Type B pancreatic cell (in vitro differentiated cells): ENCODE data around the gene GCH1. TPM values are rescaled to one million over a fixed set of nuclear protein-coding genes. Genes with fewer than 3 reads are reported as not detected.

ENCODE experiments used
- DNase-seq: peaks from one replicate; pipeline ENCODE4 v3.0.0; 2021; ENCODE audit warnings: mixed read lengths; ENCODE audit not compliant: unreplicated experiment; ENCODE audit errors: extremely low spot score
- H3K27ac Mint-ChIP-seq: 2 replicates; pipeline ENCODE4 v1.8.0; 2021; ENCODE audit warnings: mild to moderate bottlenecking, mixed read lengths
- H3K27me3 Mint-ChIP-seq: 2 replicates; pipeline ENCODE4 v1.8.0; 2021; ENCODE audit warnings: mixed read lengths
- H3K36me3 Mint-ChIP-seq: 2 replicates; pipeline ENCODE4 v1.8.0; 2021; ENCODE audit warnings: mixed read lengths
- H3K4me1 Mint-ChIP-seq: one replicate; pipeline ENCODE4 v1.8.0; 2021; ENCODE audit warnings: mixed read lengths; ENCODE audit not compliant: unreplicated experiment
- H3K4me3 Mint-ChIP-seq: 2 replicates; pipeline ENCODE4 v1.8.0; 2021; ENCODE audit warnings: mild to moderate bottlenecking, mixed read lengths
- H3K9me3 Mint-ChIP-seq: 2 replicates; pipeline ENCODE4 v1.8.0; 2021; ENCODE audit warnings: mixed read lengths
- CTCF ChIP-seq: fragments of 200-600 bp; sonication (generic); conservative IDR thresholded peaks from 2 replicates; pipeline ENCODE4 v1.5.0; 2021; ENCODE audit warnings: antibody characterized with exemption, mild to moderate bottlenecking
- total RNA-seq: library from RNA; stranded (reverse); gene quantifications from 2 replicates; pipeline ENCODE4 v1.2.1, GENCODE V29; 2021; ENCODE audit warnings: low replicate concordance

GCH1 gene
- total RNA-seq, 1 donor from 2014 or later = 18.2 TPM

GRCh38 chr14:54837508-54838149 lies 65.0 kb downstream of the GCH1 start:
- DNase-seq = no peak
- no peaks in the 10 kb centered on the region for H3K9me3 Mint-ChIP-seq
- no peak for TF ChIP-seq CTCF
- no peaks in the 10 kb centered on the region for H3K27me3 Mint-ChIP-seq
- peaks cover 8% of the 10 kb centered on the region for H3K36me3 Mint-ChIP-seq
- no peak overlapping the region for H3K27ac Mint-ChIP-seq
- H3K4me1 Mint-ChIP-seq = no peaks in the 10 kb centered on the region
- no peak overlapping the region for H3K4me3 Mint-ChIP-seq

GRCh38 chr14:54836231-54836630 lies 66.4 kb downstream of the GCH1 start:
- no peaks in the 10 kb centered on the region for H3K4me1 Mint-ChIP-seq
- H3K4me3 Mint-ChIP-seq = no peak overlapping the region
- no peak for TF ChIP-seq CTCF
- DNase-seq = no peak
- no peaks in the 10 kb centered on the region for H3K27me3 Mint-ChIP-seq
- H3K27ac Mint-ChIP-seq = no peak overlapping the region
- peaks cover 8% of the 10 kb centered on the region for H3K36me3 Mint-ChIP-seq
- H3K9me3 Mint-ChIP-seq = no peaks in the 10 kb centered on the region

GRCh38 chr14:54834727-54835126 lies 67.9 kb downstream of the GCH1 start:
- Mint-ChIP-seq H3K9me3 (no peaks in the 10 kb centered on the region), H3K4me3 (no peak overlapping the region), H3K27ac (no peak overlapping the region), H3K4me1 (no peaks in the 10 kb centered on the region), H3K27me3 (no peaks in the 10 kb centered on the region), H3K36me3 (no peaks in the 10 kb centered on the region)
- no peak for DNase-seq
- TF ChIP-seq CTCF = no peak

GRCh38 chr14:54834081-54834480 lies 68.5 kb downstream of the GCH1 start:
- no peaks in the 10 kb centered on the region for H3K27me3 Mint-ChIP-seq
- no peak for DNase-seq
- no peaks in the 10 kb centered on the region for H3K36me3 Mint-ChIP-seq
- TF ChIP-seq CTCF = no peak
- H3K4me1 Mint-ChIP-seq = no peaks in the 10 kb centered on the region
- no peaks in the 10 kb centered on the region for H3K9me3 Mint-ChIP-seq
- H3K4me3 Mint-ChIP-seq = no peak overlapping the region
- no peak overlapping the region for H3K27ac Mint-ChIP-seq

GRCh38 chr14:54830650-54831049 lies 72.0 kb downstream of the GCH1 start:
- no peaks in the 10 kb centered on the region for H3K4me1 Mint-ChIP-seq
- TF ChIP-seq CTCF = no peak
- no peaks in the 10 kb centered on the region for H3K27me3 Mint-ChIP-seq
- H3K9me3 Mint-ChIP-seq = peaks cover 7% of the 10 kb centered on the region
- no peak for DNase-seq
- H3K36me3 Mint-ChIP-seq = no peaks in the 10 kb centered on the region
- no peak overlapping the region for H3K27ac Mint-ChIP-seq
- no peak overlapping the region for H3K4me3 Mint-ChIP-seq
